Thyroid gland (tissue), 4 donors: Measurements from ENCODE around the gene CAGE1. TPM values are rescaled to one million over a fixed set of nuclear protein-coding genes. Genes with fewer than 3 reads are reported as not detected.
A peak's percentile ranks its signal among the peaks of the same experiment; 100 is the strongest.

Experiments used
- DNase-seq, 2 donors: peaks; one replicate each; pipeline ENCODE4 v3.0.0-alpha.2; 2019
- H3K27ac ChIP-seq, 3 donors: fragments of 200-600 bp; sonication (generic); 1 replicate in 2 of 3; 2 replicates in 1 of 3; pipeline ENCODE4 v1.5.1; 2016 to 2019; ENCODE audit warnings: mild to moderate bottlenecking in 1 of 3, moderate library complexity in 1 of 3
- H3K27me3 ChIP-seq: fragments of 200-600 bp; sonication (generic); one replicate; pipeline ENCODE4 v1.5.1; 2019
- H3K36me3 ChIP-seq, 2 donors: fragments of 200-600 bp; sonication (generic); one replicate each; pipeline ENCODE4 v1.5.1; 2016 to 2019
- H3K4me1 ChIP-seq, 2 donors: fragments of 200-600 bp; sonication (generic); one replicate each; pipeline ENCODE4 v1.5.1; 2017 to 2019
- H3K4me3 ChIP-seq, 3 donors: fragments of 200-600 bp; sonication (generic); replicated peaks in 1 of 3; 1 replicate in 2 of 3; 2 replicates in 1 of 3; pipeline ENCODE4 v1.5.1; 2016; ENCODE audit warnings: mild to moderate bottlenecking in 1 of 3
- H3K9me3 ChIP-seq: fragments of 200-600 bp; sonication (generic); one replicate; pipeline ENCODE4 v1.5.1; 2017
- CTCF ChIP-seq, 6 experiments: fragments of 200-600 bp in 3 of 6; fragments of 450-650 bp in 3 of 6; sonication (generic) in 3 of 6; IDR thresholded peaks; one replicate each; pipeline ENCODE4 v1.5.1; 2016 to 2019; ENCODE audit warnings: antibody characterized with exemption in 6 of 6, mild to moderate bottlenecking in 2 of 6, inconsistent platforms in 1 of 6, moderate library complexity in 1 of 6
- POLR2A ChIP-seq, 2 donors: fragments of 450-650 bp; IDR thresholded peaks; one replicate each; pipeline ENCODE4 v1.6.1; 2017; ENCODE audit warnings: antibody characterized with exemption in 2 of 2, mild to moderate bottlenecking in 2 of 2, moderate library complexity in 1 of 2
- WGBS, 2 donors: methylation state at CpG; one replicate each; pipeline ENCODE4 v1.1.5; 2017; 5-methylcytosine and 5-hydroxymethylcytosine counted together
- intact Hi-C: fragments of 100-400 bp; cut with DNase I; formaldehyde crosslinking; loops from one replicate; pipeline ENCODE4 v1.15.1; 2023
- total RNA-seq, 4 donors: library from RNA; depleted of rRNA; stranded (reverse); fragments of >200 nt; gene quantifications; one replicate each; pipeline ENCODE4 v1.2.3, GENCODE V29; 2016

Gene CAGE1
- total RNA-seq, 4 donors from 2014 or later = 0.20 TPM; not detected in 3

GRCh38 chr6:7432391-7433120 lies 43.0 kb upstream of the CAGE1 start:
- H3K27me3 ChIP-seq = no peaks in the 10 kb centered on the region
- WGBS, 2 donors = 79 to 81% methylated on average over 16 of the region's 16 CpGs
- TF ChIP-seq POLR2A (IDR thresholded peaks at IDR 0.05) = no peak
- no peak for TF ChIP-seq CTCF (IDR thresholded peaks at IDR 0.05)
- intact Hi-C loops = no loop called here
- H3K27ac ChIP-seq = no peak overlapping the region
- no peak for DNase-seq
- H3K4me3 ChIP-seq = no peak overlapping the region
- no peaks in the 10 kb centered on the region for H3K9me3 ChIP-seq
- H3K4me1 ChIP-seq = no peaks in the 10 kb centered on the region
- H3K36me3 ChIP-seq = no peaks in the 10 kb centered on the region

- no peaks in the 10 kb centered on the region for H3K27me3 ChIP-seq
- no peak overlapping the region for H3K27ac ChIP-seq
- no peak overlapping the region for H3K4me3 ChIP-seq
- DNase-seq = peak; percentile 63 to 66
- 28 to 30% methylated on average over 17 to 18 of the region's 24 CpGs for WGBS, 2 donors
- TF ChIP-seq POLR2A (IDR thresholded peaks at IDR 0.05) = no peak
- no peak for TF ChIP-seq CTCF (IDR thresholded peaks at IDR 0.05)
- H3K4me1 ChIP-seq = no peaks in the 10 kb centered on the region
- no peaks in the 10 kb centered on the region for H3K36me3 ChIP-seq
- intact Hi-C loops = no loop called here
- no peaks in the 10 kb centered on the region for H3K9me3 ChIP-seq
Observed at GRCh38 chr6:7431674-7432390, 42.3 kb upstream of the CAGE1 start.

DNA sequence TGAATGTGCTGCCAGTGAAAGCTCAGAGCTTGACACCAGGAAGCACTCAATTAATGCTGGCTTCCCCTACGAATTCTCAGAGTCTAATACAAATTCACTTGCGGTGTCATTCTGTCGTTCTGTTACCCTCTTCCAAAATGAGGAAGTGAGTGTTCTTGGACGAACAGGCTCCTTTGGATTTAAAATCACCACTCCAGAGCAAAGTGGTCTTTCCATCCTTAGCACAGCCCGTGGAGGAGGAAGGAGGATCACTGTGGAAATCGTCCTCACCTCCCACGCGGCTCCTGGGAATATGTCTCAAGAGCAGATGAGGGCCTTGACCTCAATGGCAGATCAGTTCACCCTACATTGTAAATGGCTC lies 41.8 kb upstream of the CAGE1 start:
- DNase-seq = no peak
- Histone ChIP-seq H3K4me1 (no peaks in the 10 kb centered on the region), H3K27ac (no peak overlapping the region), H3K9me3 (no peaks in the 10 kb centered on the region), H3K4me3 (no peak overlapping the region), H3K27me3 (no peaks in the 10 kb centered on the region), H3K36me3 (no peaks in the 10 kb centered on the region)
- 76 to 78% methylated on average over 8 of the region's 8 CpGs for WGBS, 2 donors
- intact Hi-C loops = no loop called here
- no peak for TF ChIP-seq POLR2A (IDR thresholded peaks at IDR 0.05)
- TF ChIP-seq CTCF (IDR thresholded peaks at IDR 0.05) = no peak

DNA sequence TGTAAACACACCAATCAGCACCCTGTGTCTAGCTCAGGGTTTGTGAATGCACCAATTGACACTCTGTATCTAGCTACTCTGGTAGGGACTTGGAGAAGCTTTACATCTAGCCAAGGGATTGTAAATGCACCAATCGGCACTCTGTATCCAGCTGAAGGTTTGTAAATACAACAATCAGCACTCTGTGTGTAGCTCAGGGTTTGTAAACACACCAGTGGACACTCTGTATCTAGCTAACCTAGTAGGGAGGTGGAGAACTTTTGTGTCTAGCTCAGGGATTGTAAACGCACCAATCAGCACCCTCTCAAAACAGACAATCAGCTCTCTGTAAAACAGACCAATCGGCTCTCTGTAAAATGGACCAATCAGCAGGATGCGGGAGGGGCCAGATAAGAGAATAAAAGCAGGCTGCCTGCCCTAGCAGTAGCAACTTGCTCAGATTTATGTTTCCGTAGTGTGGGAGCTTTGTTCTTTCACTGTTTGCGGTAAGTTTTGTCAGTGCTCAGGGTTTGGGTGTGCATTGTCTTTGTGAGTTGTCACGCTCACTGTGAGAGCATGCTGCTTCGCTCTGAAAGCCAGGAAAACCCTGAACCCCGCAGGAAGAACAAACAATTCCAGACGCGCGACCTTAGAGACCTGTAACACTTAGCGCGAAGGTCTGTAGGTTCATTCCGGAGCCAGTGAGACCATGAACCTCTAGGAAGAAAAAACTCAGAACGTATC lies 37.1 kb upstream of the CAGE1 start:
- no peak for TF ChIP-seq CTCF (IDR thresholded peaks at IDR 0.05)
- no peak for TF ChIP-seq POLR2A (IDR thresholded peaks at IDR 0.05)
- Histone ChIP-seq H3K9me3 (no peaks in the 10 kb centered on the region), H3K27me3 (no peaks in the 10 kb centered on the region), H3K4me1 (no peaks in the 10 kb centered on the region), H3K27ac (no peak overlapping the region), H3K36me3 (no peaks in the 10 kb centered on the region), H3K4me3 (no peak overlapping the region)
- WGBS, 2 donors = 85 to 87% methylated on average over 16 of the region's 16 CpGs
- DNase-seq = no peak
- intact Hi-C loops = loop anchor here (10.0 kb wide), 2 partner anchors 158 to 188 kb away; no protein-coding TSS in a partner anchor
